Measurements from ENCODE around the gene WDR38. TPM values are rescaled to one million over a fixed set of nuclear protein-coding genes. Genes with fewer than 3 reads are reported as not detected.

The WDR38 gene
- total and polyA plus RNA-seq, 4 donors: not detected

GRCh38 chr9:124840300-124840833 is 12.9 kb upstream of the WDR38 start (continued):
- TF ChIP-seq, protein P1, sequence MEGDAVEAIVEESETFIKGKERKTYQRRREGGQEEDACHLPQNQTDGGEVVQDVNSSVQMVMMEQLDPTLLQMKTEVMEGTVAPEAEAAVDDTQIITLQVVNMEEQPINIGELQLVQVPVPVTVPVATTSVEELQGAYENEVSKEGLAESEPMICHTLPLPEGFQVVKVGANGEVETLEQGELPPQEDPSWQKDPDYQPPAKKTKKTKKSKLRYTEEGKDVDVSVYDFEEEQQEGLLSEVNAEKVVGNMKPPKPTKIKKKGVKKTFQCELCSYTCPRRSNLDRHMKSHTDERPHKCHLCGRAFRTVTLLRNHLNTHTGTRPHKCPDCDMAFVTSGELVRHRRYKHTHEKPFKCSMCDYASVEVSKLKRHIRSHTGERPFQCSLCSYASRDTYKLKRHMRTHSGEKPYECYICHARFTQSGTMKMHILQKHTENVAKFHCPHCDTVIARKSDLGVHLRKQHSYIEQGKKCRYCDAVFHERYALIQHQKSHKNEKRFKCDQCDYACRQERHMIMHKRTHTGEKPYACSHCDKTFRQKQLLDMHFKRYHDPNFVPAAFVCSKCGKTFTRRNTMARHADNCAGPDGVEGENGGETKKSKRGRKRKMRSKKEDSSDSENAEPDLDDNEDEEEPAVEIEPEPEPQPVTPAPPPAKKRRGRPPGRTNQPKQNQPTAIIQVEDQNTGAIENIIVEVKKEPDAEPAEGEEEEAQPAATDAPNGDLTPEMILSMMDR (IDR thresholded peaks at IDR 0.05; ENCODE audit: low read depth, low read length, missing input control): no peak

GRCh38 chr9:124841075-124841821 is 12.0 kb upstream of the WDR38 start:
- Histone ChIP-seq H3K4me1 (ENCODE audit: control insufficient read depth in 4 of 4, insufficient read depth in 4 of 4, low read length in 3 of 4) (no peaks in the 10 kb centered on the region), H3K27ac (ENCODE audit: low read depth in 1 of 2, low read length in 2 of 2) (no peak overlapping the region), H3K9ac (ENCODE audit: low read depth in 1 of 2, low read length in 2 of 2) (no peak overlapping the region), H3K27me3 (ENCODE audit: control insufficient read depth in 4 of 4, insufficient read depth in 4 of 4, low read length in 3 of 4) (no peaks in the 10 kb centered on the region), H3K36me3 (ENCODE audit: control insufficient read depth in 4 of 4, insufficient read depth in 3 of 4, low read depth in 1 of 4, low read length in 3 of 4) (no peaks in the 10 kb centered on the region), H3K4me3 (ENCODE audit: low read depth in 1 of 3, low read length in 3 of 3) (no peak overlapping the region), H3K9me3 (ENCODE audit: control insufficient read depth in 4 of 4, low read length in 3 of 4) (no peaks in the 10 kb centered on the region)
- TF ChIP-seq TAF1 (conservative IDR thresholded peaks at IDR 0.05) (no peak), SP1 (IDR thresholded peaks at IDR 0.05) (no peak), YY1 (IDR thresholded peaks at IDR 0.05) (no peak), RXRA (IDR thresholded peaks at IDR 0.05) (no peak), RAD21 (IDR thresholded peaks at IDR 0.05) (no peak), GABPA (IDR thresholded peaks at IDR 0.05 in 1 of 2, conservative IDR thresholded peaks at IDR 0.05 in 1 of 2) (no peak), REST (IDR thresholded peaks at IDR 0.05) (no peak), NR2F2 (IDR thresholded peaks at IDR 0.05) (no peak)
- TF ChIP-seq, protein P2, sequence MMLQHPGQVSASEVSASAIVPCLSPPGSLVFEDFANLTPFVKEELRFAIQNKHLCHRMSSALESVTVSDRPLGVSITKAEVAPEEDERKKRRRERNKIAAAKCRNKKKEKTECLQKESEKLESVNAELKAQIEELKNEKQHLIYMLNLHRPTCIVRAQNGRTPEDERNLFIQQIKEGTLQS (IDR thresholded peaks at IDR 0.05): no peak
- DNase-seq (ENCODE audit: low spot score): no peak
- 88% methylated on average over 14 of the region's 14 CpGs for WGBS

GRCh38 chr9:124843456-124844034 is 9.7 kb upstream of the WDR38 start:
- no peaks in the 10 kb centered on the region for H3K36me3 ChIP-seq (ENCODE audit: control insufficient read depth in 4 of 4, insufficient read depth in 3 of 4, low read depth in 1 of 4, low read length in 3 of 4)
- WGBS: 91% methylated on average over 11 of the region's 11 CpGs
- no peak overlapping the region for H3K9ac ChIP-seq (ENCODE audit: low read depth in 1 of 2, low read length in 2 of 2)
- DNase-seq (ENCODE audit: low spot score): no peak
- no peaks in the 10 kb centered on the region for H3K9me3 ChIP-seq (ENCODE audit: control insufficient read depth in 4 of 4, low read length in 3 of 4)
- H3K4me1 ChIP-seq (ENCODE audit: control insufficient read depth in 4 of 4, insufficient read depth in 4 of 4, low read length in 3 of 4): no peaks in the 10 kb centered on the region
- H3K27ac ChIP-seq (ENCODE audit: low read depth in 1 of 2, low read length in 2 of 2): no peak overlapping the region
- no peak overlapping the region for H3K4me3 ChIP-seq (ENCODE audit: low read depth in 1 of 3, low read length in 3 of 3)
- no peaks in the 10 kb centered on the region for H3K27me3 ChIP-seq (ENCODE audit: control insufficient read depth in 4 of 4, insufficient read depth in 4 of 4, low read length in 3 of 4)
- TF ChIP-seq FOXA2 (IDR thresholded peaks at IDR 0.05) (no peak), SP1 (IDR thresholded peaks at IDR 0.05) (no peak), HNF4A (conservative IDR thresholded peaks at IDR 0.05) (no peak), HNF4G (IDR thresholded peaks at IDR 0.05) (no peak), JUND (IDR thresholded peaks at IDR 0.05) (no peak), YY1 (IDR thresholded peaks at IDR 0.05) (no peak), GABPA (IDR thresholded peaks at IDR 0.05 in 1 of 2, conservative IDR thresholded peaks at IDR 0.05 in 1 of 2) (no peak), RAD21 (IDR thresholded peaks at IDR 0.05) (no peak), FOXA1 (IDR thresholded peaks at IDR 0.05) (no peak)
- TF ChIP-seq, protein P1 (IDR thresholded peaks at IDR 0.05; ENCODE audit: low read depth, low read length, missing input control): no peak
- TF ChIP-seq, protein P2 (IDR thresholded peaks at IDR 0.05): no peak
- TF ChIP-seq, protein P3, sequence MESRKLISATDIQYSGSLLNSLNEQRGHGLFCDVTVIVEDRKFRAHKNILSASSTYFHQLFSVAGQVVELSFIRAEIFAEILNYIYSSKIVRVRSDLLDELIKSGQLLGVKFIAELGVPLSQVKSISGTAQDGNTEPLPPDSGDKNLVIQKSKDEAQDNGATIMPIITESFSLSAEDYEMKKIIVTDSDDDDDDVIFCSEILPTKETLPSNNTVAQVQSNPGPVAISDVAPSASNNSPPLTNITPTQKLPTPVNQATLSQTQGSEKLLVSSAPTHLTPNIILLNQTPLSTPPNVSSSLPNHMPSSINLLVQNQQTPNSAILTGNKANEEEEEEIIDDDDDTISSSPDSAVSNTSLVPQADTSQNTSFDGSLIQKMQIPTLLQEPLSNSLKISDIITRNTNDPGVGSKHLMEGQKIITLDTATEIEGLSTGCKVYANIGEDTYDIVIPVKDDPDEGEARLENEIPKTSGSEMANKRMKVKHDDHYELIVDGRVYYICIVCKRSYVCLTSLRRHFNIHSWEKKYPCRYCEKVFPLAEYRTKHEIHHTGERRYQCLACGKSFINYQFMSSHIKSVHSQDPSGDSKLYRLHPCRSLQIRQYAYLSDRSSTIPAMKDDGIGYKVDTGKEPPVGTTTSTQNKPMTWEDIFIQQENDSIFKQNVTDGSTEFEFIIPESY (IDR thresholded peaks at IDR 0.05): no peak
- TF ChIP-seq, protein P4, sequence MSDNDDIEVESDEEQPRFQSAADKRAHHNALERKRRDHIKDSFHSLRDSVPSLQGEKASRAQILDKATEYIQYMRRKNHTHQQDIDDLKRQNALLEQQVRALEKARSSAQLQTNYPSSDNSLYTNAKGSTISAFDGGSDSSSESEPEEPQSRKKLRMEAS (IDR thresholded peaks at IDR 0.05): no peak

Measured in liver (tissue), 9 donors.